Esophagus muscularis mucosa (tissue), 4 donors: ENCODE measurements around the gene ATP5IF1. TPM values are rescaled to one million over a fixed set of nuclear protein-coding genes. Genes with fewer than 3 reads are reported as not detected.

Experiments used
- DNase-seq: peaks from one replicate; pipeline ENCODE4 v3.0.0-alpha.2; 2017; ENCODE audit errors: extremely low spot score
- H3K27ac ChIP-seq, 4 donors: fragments of 200-600 bp; sonication (generic); replicated peaks in 1 of 4; 1 replicate in 3 of 4; 2 replicates in 1 of 4; pipeline ENCODE4 v1.5.1; 2016 to 2019; ENCODE audit warnings: mild to moderate bottlenecking in 1 of 4
- H3K27me3 ChIP-seq, 4 donors: fragments of 200-600 bp; sonication (generic); one replicate each; pipeline versions ENCODE4 v1.5.1 to v1.6.0; 2016 to 2019
- H3K36me3 ChIP-seq, 4 donors: fragments of 200-600 bp; sonication (generic); one replicate each; pipeline ENCODE4 v1.5.1; 2016 to 2019
- H3K4me1 ChIP-seq, 4 donors: fragments of 200-600 bp; sonication (generic); one replicate each; pipeline ENCODE4 v1.5.1; 2016 to 2019
- H3K4me3 ChIP-seq, 4 donors: fragments of 200-600 bp; sonication (generic); 1 replicate in 2 of 4; 2 replicates in 2 of 4; pipeline ENCODE4 v1.5.1; 2016 to 2019; ENCODE audit warnings: mild to moderate bottlenecking in 4 of 4, moderate library complexity in 1 of 4
- H3K9me3 ChIP-seq, 4 donors: fragments of 200-600 bp; sonication (generic); 1 replicate in 3 of 4; 2 replicates in 1 of 4; pipeline ENCODE4 v1.5.1; 2016 to 2019
- CTCF ChIP-seq, 3 experiments: fragments of 200-600 bp in 2 of 3; fragments of 450-650 bp in 1 of 3; sonication (generic) in 2 of 3; IDR thresholded peaks; one replicate each; pipeline ENCODE4 v1.5.1; 2017 to 2019; ENCODE audit warnings: antibody characterized with exemption in 3 of 3, mild to moderate bottlenecking in 2 of 3, moderate library complexity in 1 of 3
- EP300 ChIP-seq: sonication (generic); formaldehyde crosslinking; IDR thresholded peaks from one replicate; pipeline ENCODE4 v1.6.1; 2017; ENCODE audit warnings: antibody characterized with exemption
- POLR2A ChIP-seq: fragments of 450-650 bp; IDR thresholded peaks from one replicate; pipeline ENCODE4 v1.6.1; 2017; ENCODE audit warnings: antibody characterized with exemption, moderate library complexity, mild to moderate bottlenecking, low read depth
- POLR2AphosphoS5 ChIP-seq, 2 donors: sonication (generic); formaldehyde crosslinking; IDR thresholded peaks; one replicate each; pipeline ENCODE4 v1.6.1; 2017; ENCODE audit warnings: antibody characterized with exemption in 2 of 2
- WGBS: methylation state at CpG from one replicate; pipeline ENCODE4 v1.1.5; 2018; 5-methylcytosine and 5-hydroxymethylcytosine counted together
- intact Hi-C: fragments of 100-400 bp; cut with DNase I; formaldehyde crosslinking; loops from one replicate; pipeline ENCODE4 v1.15.1; 2023
- total RNA-seq, 4 donors: library from RNA; depleted of rRNA; stranded (reverse); fragments of >200 nt; gene quantifications; one replicate each; pipeline versions ENCODE4 v1.1.0 to v1.2.1, GENCODE V29; 2016

Gene ATP5IF1
- total RNA-seq, 4 donors from 2014 or later: 125 to 174 (median 126) TPM

- DNase-seq: no peak
- intact Hi-C loops: no loop called here
- H3K27me3 ChIP-seq: no peaks in the 10 kb centered on the region
- H3K9me3 ChIP-seq: no peaks in the 10 kb centered on the region
- peaks cover 0 to 3% (median 0%) of the 10 kb centered on the region in 4 donors for H3K4me1 ChIP-seq
- H3K36me3 ChIP-seq: peaks cover 28 to 45% (median 30%) of the 10 kb centered on the region in 4 donors
- TF ChIP-seq POLR2AphosphoS5 (IDR thresholded peaks at IDR 0.05) (no peak), CTCF (IDR thresholded peaks at IDR 0.05) (no peak), POLR2A (no peak), EP300 (no peak)
- no peak overlapping the region for H3K27ac ChIP-seq
- 95% methylated on average over 1 of the region's 1 CpG for WGBS
- no peak overlapping the region for H3K4me3 ChIP-seq
Observed at GRCh38 chr1:28195780-28196179, 40.1 kb upstream of the ATP5IF1 start.

GRCh38 chr1:28196330-28196729, 39.6 kb upstream of the ATP5IF1 start:
- Histone ChIP-seq H3K9me3 (no peaks in the 10 kb centered on the region), H3K4me3 (no peak overlapping the region), H3K27me3 (no peaks in the 10 kb centered on the region), H3K4me1 (no peaks in the 10 kb centered on the region), H3K27ac (no peak overlapping the region), H3K36me3 (peaks cover 33 to 50% (median 36%) of the 10 kb centered on the region in 4 donors)
- TF ChIP-seq POLR2AphosphoS5 (IDR thresholded peaks at IDR 0.05) (no peak), EP300 (no peak), POLR2A (no peak), CTCF (IDR thresholded peaks at IDR 0.05) (no peak)
- intact Hi-C loops: no loop called here
- no peak for DNase-seq
- 83% methylated on average over 3 of the region's 3 CpGs for WGBS

- 90% methylated on average over 11 of the region's 12 CpGs for WGBS
- H3K36me3 ChIP-seq: peaks cover 45 to 65% (median 50%) of the 10 kb centered on the region in 4 donors
- no peak for DNase-seq
- H3K27ac ChIP-seq: no peak overlapping the region
- TF ChIP-seq POLR2A (no peak), EP300 (no peak), POLR2AphosphoS5 (IDR thresholded peaks at IDR 0.05) (no peak), CTCF (IDR thresholded peaks at IDR 0.05) (no peak)
- no peaks in the 10 kb centered on the region for H3K4me1 ChIP-seq
- no peak overlapping the region for H3K4me3 ChIP-seq
- no peaks in the 10 kb centered on the region for H3K9me3 ChIP-seq
- no peaks in the 10 kb centered on the region for H3K27me3 ChIP-seq
- intact Hi-C loops: no loop called here
Observed at GRCh38 chr1:28197682-28198415, 38.1 kb upstream of the ATP5IF1 start.

GRCh38 chr1:28199328-28200233, 36.3 kb upstream of the ATP5IF1 start:
- H3K9me3 ChIP-seq: no peaks in the 10 kb centered on the region
- H3K36me3 ChIP-seq: peaks cover 62 to 77% (median 68%) of the 10 kb centered on the region in 4 donors
- DNase-seq: no peak
- TF ChIP-seq POLR2AphosphoS5 (IDR thresholded peaks at IDR 0.05) (no peak), EP300 (no peak), CTCF (IDR thresholded peaks at IDR 0.05) (no peak), POLR2A (no peak)
- H3K27ac ChIP-seq: no peak overlapping the region
- H3K27me3 ChIP-seq: no peaks in the 10 kb centered on the region
- 82% methylated on average over 8 of the region's 8 CpGs for WGBS
- intact Hi-C loops: no loop called here
- H3K4me3 ChIP-seq: no peak overlapping the region
- H3K4me1 ChIP-seq: no peaks in the 10 kb centered on the region
